Activated CD4-positive, alpha-beta T cell treated with anti-CD3 and anti-CD28 coated beads for 4 hours (primary cell): ENCODE results near the gene NPBWR2.

Source experiments
- DNase-seq, 2 donors: peaks; one replicate each; pipeline ENCODE4 v3.0.0-alpha.2; 2020

Gene NPBWR2, protein sequence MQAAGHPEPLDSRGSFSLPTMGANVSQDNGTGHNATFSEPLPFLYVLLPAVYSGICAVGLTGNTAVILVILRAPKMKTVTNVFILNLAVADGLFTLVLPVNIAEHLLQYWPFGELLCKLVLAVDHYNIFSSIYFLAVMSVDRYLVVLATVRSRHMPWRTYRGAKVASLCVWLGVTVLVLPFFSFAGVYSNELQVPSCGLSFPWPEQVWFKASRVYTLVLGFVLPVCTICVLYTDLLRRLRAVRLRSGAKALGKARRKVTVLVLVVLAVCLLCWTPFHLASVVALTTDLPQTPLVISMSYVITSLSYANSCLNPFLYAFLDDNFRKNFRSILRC

DNA sequence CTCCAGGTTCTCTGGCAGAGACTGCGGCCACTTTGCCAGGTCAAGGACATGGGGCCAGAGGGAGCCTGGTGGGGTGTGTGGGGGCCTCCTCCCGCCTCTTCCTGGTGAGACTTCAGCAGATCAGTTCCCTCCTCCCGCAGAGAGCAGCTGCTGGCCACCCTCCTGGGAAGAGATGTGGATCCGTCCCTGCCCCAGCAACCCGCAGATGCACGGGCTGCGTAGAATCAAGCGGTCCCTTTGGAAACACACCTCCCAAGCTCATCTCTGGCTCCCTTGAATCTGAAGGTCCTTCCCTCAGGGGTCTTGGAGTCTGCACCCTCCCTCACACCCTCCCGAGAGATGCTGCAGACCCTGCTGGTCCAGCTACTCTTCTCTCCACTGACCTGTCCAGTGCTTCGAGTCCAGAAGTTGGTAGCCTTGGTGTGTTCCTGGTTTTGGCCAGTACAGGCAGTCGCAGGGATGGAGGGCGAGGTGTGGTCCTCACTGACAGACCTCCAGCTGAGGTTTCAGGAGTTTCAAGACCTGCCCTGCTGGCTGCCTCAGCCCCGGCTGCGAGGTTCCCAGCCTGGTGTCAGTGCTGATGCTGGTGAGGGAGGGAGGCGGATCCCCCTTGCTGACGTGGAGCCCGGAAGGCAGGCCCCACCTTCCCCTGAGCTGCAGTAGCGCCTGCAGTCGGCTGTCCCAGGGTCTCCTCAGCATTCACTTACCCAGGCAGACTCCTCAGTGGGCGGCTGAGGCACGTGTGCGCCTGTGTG is at the start of gene NPBWR2:
NPBWR2 (minus strand) TSS at position 585 of the 755 bp plus-strand sequence. CDS start 734 bp downstream, outside the sequence.
- DNase-seq = no peak

DNA sequence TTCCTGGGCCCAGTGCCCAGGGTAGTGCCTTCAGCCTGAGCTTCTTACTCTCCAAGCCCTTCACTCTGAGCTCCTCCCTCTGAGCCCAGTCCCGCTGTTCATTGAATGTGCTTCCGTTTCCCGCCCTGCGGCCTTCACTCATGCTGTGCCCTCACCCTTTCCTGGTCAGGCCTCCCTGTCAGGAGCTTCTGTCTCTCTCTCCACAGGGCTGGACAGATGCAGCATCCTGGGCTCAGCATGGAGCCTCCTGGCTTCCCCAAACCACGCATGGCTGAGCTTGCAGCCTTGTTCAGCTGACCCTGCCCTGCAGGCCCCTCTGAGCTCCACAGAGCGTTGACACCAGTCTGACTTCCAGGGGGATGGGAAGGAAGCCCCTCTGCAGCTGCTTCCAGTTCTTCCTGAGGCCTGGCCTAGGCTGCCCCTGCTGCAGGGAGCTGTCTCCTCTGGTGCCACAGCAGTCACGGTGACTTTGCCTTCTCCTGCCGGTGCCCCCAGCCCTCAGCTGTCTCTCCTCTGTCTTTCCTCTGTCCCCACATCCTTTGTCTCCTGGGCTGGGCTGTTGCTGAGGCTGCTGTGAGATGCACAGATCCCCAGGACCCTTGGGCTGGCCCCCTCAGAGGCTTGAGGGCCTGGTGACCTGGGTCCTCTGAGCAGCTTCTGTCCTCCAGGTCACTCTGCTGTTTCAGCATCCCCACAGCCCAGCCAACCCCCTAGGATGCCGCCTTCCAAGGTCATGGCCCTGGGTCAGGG is 48.9 kb upstream of the NPBWR2 start:
- DNase-seq = no peak

DNA sequence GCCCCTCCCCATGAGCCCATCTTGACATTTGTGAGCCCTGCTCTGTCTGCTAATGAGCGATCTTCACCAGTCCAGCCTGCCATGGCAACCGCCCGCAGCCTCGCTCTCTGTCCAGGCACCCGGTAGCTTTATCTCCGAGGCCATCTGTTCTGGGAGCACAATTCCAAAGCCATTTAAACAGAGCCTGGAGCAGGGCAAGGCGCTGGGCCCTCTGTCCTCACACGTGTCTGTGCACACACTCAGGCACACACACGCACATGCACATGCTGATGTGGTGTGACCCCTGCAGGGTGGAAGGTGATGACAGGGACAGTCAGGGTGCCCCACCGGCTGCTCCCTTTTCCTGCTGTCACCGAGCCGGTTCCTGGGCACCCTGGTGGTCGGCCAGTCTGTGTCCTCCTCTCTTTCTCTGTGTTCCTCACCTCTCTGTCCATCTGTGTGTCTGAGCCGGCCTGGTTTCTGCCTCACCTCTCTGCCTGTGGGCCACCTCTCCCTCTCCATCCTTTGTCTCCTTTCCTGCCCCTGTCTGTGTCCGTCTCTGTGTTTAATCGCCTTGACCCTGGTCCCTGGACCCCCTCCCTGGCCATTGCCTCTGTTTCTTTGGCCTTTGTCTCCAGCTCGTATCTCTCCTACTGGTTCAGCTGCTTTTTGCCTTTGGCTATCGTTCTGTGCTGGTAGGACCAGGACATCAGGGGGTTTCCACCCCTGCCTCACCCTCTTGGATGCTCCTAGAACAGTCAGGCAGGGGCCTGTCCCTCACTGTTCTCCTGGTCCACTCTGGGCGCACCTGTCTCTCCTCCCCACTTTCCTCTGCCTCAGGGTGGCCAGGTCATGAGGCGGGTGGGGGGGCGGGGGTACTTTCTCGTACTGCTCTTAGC is 48.1 kb upstream of the NPBWR2 start:
- no peak for DNase-seq

DNA sequence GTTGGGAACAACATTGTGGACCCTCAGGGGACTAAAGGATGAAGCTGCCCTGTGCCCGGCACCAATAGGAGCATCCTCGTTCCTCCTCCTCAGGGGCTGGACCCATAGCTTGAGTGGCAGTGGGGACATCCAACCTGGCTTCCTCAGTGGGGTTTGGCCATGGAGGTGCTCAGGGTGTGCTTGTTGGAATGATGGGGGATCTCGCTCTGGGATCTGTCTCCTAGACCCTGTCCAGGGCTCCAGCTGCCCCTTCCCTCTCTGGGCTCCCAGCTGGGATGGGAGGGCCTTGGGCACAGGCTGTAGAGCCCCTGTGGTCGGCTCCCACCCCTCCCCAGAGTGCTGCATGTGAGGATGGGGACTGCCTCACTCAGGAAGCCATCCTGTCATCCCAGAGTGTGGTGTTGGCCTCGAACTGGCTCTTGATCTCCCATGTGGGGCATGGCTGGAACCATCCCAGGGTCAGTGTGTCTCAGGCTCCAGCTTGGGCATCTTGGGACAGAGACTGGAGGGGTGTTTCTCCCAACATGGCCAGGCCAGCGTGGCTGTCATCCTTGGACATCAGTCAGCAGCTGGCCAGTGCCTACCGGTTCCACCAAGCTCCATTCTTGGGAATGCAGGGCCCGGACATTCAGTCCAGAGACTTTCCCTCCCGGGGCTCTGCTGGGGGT is 47.4 kb upstream of the NPBWR2 start:
- DNase-seq = no peak

DNA sequence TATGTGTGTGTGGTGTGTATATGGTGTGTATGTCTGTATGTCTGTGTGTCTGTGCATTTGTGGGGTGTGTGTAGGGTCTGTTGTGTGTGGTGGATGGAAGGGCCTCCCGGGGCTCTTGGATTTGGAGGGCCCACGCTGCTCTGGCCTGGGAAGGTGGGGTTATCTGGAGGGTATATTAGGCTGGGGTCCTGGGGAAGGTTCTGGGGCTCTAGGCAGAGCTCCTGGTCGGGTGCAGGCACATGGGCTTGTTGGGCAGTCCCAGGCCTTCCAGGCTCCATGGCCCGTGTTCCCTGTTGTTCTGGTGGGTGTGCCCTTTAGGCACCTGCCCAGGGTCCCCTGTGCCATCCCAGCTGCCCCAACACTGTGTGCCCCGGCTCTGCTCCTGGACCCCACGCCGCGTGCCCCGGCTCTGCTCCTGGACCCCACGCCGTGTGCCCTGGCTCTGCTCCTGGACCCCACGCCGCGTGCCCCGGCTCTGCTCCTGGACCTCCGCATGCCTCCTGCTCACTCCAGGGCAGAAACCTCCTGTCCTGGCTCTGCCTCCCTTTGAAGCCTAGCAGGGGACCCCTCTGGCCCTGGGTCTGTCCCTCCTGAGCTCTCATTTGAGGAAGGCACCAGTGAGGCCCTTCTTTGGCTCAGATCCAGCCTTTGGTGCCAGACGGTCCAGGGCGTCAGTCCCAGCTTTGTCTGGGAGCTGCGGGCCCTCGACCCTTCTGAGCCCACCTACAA is 46.7 kb upstream of the NPBWR2 start:
- no peak for DNase-seq

DNA sequence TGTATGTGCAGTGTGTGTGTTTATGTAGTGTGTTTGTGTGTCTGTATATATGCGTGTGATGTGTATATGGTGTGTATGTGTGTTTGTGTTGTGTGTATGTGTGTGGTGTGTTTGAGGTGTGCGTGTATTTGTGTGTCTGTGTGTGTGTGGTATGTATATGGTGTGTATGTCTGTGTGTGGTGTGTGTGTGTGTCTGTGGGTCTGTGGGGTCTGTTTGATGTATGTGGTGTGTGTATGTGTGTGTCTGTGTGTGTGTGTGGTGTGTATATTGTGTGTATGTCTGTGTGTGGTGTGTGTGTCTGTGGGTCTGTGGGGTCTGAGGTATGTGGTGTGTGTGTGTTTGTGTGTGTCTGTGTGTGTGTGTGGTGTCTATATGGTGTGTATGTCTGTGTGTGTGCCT is 46.0 kb upstream of the NPBWR2 start:
- DNase-seq = no peak

DNA sequence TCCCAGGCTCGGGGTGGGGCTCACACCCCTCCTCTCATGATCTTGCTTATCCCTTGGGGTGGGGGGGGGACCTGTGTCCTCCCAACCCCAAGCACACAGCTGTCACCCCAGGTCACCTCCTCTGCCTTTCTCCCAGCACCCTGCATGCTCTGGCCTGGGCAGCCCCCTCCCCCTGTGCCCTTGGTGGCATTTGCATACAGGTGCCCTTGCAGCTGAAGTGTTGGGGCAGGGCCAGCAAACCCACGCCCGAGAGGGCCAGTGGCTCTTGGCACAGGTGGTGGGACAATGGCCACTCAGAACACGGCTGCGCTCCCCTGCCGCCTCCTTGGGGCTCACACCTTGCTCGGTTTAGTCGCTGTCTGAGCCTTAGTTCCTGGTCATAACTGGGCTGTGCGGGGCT is 45.5 kb upstream of the NPBWR2 start:
- no peak for DNase-seq

DNA sequence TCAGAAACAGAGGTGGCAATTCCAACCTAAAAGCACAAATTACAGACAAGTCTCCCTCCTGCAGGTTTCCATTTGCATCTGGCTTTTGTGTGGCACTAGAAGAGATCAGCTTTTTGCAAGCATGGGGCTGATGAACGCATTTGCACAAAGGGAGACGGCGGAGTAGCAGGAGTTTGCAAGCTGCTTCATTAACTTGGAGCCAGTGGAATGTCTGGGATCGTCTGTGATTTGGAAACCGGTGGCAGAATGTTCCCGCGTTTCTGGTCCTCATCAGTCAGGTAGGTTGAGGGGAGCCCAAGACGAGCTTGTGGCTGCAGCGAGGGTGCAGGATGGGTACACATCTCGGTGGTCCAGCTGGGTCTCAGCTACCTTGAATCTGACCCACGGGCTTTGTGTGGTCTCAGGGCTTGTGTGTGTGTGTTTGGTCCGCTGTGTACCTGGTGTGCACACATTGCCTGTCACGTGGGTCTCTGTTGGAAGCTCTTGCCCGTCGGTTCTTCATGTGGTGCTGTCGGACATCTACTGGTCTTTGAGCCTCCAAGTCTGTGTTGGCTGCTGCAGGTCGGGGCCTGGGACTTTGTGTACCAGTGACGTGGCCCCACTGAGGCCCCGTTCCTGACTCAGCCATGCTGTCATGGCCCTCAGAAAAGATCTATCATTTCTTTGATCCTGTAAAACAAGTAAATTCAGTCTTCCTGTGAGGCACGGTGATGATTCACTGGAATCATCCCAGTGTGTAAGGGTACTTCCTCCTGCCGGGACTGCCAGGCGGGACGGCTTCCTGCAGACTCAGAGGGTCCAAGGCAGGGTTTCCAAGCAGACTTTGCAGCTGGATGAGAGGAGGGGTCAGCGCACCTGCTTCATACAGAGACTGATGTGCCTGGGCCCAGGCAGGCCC is 44.5 kb upstream of the NPBWR2 start:
- DNase-seq = no peak

DNA sequence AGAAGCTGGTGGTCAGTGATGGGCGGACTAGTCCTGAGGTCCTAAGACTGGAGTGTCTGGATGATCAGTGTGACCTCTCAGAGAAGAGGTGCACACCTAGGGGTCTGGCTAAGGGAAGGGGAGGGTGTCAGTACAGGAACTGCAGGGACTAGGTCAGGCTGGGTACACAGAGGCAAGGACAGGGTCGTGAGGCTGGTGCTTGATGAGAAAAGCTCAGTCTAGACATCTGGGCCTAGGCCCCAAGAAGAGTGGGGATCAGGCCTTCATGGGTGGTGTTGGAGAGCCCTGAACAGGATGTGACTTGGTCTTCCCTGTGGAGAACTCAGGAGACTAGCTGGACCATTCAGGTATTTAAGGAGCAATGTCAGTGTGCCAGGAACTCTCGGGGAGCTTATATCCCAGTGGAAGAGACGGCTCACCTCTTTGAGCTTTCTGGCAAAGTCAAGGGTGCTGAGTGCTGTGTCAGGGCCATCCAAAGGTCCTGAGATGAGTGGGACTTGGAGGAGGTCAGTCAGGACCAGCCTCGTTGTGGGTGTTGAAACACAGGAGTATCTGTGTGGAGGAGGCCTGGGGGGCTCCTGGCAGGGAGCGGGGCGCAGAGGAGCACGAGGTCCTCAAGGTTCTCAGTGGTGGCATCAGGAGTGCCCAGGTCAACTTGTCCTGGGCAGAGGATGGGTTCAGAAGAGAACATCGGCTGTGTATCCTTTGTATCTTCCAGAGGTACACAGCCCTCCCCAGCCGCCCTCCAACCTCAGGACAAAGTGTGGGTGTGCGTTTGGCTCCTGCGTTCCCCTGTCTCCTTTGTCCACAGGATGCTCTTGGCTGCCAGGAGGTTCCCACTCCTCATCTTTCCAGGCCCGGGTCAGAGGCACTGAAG is 43.6 kb upstream of the NPBWR2 start:
- no peak for DNase-seq

DNA sequence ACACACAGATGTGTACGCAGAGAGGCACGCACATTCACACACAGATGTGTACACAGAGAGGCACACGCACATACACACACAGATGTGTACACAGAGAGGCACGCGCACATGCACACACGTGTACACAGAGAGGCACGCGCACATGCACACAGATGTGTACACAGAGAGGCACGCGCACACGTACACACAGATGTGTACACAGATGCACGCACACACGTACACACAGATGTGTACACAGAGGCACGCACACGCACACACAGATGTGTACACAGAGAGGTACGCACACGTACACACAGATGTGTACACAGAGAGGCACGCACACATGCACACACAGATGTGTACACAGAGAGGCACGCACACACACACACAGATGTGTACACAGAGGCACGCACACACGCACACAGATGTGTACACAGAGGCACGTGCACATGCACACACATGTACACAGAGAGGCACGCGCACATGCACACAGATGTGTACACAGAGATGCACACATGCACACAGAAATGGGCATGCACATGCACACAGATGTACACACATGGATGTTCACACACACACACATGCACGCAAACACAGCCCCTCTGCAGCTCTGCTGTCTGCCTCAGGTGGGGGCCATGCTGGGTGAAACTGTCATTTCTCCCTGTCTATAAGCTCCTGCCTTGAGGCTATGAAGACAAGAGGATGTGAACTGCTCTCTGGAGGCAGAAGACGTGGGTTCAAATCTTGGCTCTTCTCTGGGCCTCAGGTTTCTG is 42.6 kb upstream of the NPBWR2 start:
- no peak for DNase-seq

DNA sequence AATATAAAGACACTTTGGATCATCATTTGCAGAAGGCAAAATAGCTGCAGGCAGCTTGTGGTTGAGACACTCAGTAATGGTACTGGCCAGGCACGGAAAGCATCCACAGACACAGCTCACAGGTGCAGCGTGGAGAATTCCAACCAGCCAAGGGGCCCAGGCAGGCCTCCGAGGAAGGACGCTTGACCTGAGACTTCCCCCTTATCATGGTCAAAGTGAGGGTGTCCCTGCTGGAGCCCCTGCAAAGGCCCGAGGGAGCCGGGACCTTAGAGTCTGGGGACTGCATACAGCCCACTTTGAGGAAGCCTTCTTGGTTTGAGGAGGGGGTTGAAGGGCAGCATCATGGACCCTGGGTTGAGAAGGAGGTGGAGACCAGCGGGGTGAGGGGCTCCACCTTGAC is 41.8 kb upstream of the NPBWR2 start:
- no peak for DNase-seq

DNA sequence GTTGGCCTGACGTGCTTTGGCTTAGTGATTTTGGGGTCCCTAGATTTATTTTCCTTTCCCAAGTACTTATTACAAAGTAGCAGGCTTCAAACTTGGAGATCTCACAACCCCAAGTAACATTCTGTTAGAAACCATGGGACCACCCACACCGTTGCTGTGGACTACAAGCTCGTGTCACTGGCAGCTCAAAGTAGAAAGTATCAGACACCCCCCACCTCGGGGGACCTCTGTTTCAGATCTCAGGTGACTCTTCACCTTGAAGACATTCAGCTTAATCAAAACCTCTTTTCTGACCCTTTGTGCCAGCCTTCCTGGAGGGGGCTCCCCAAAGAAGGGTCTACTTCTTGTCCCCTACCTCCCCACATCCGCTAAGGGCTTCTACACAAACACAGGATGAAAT is 41.2 kb upstream of the NPBWR2 start:
- DNase-seq = no peak

DNA sequence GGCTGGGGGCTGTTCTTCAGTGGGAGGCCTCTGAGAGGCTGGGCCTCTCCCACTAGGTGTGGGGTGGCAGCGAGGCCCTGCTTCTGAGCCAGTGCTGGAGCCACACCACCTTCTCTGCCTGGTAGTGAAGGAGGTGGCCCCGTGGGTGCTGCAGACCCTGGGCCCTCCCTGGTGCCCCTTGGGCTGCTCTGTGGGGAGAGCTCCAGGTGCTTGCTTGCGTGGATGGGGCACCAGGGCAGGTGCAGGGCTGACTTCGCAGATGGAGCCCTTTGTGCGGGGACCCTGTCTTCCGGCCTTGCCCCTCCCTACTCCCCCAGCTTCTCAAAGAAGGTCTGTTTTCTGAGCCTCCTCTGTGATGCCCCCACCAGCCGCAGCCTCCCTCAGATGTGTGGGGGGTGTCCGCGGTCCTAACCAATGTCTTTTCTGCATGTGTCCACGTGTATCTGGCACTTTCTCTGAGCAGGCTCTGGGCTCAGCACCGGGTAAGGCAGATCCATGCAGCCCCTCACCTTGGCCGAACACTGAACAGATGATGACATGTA is 39.6 kb upstream of the NPBWR2 start:
- no peak for DNase-seq

DNA sequence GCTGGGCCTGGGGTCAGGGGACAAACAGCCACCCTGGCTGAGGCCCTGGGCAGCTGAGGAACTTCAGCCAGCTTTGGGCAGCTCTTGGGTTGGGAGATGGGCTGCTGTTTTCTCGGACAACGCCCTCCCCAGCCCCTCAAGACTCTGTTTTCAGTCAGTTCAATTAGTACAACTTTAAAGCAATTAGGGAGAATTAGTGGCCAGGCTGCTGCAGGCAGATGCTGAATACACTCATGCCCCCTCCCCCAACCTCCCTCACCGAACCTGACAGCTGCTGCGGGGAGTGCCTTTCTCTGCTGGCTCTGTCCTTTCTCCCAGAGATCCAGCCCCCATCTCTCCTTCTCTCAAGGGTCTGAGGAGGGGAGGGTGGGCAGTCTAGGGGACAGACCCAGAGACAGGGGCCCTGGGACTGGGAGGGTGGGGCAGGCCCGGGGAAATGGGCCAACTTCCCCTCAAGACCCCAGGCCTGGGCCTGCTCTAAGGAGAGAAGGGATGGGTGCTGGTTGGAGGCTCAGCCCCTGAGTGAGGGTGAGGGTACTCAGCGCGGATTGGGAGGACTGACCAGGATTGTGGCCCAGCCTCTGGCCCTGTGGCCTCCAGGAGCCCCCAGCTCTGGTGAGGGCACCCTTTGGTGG is 39.1 kb upstream of the NPBWR2 start:
- DNase-seq = no peak

DNA sequence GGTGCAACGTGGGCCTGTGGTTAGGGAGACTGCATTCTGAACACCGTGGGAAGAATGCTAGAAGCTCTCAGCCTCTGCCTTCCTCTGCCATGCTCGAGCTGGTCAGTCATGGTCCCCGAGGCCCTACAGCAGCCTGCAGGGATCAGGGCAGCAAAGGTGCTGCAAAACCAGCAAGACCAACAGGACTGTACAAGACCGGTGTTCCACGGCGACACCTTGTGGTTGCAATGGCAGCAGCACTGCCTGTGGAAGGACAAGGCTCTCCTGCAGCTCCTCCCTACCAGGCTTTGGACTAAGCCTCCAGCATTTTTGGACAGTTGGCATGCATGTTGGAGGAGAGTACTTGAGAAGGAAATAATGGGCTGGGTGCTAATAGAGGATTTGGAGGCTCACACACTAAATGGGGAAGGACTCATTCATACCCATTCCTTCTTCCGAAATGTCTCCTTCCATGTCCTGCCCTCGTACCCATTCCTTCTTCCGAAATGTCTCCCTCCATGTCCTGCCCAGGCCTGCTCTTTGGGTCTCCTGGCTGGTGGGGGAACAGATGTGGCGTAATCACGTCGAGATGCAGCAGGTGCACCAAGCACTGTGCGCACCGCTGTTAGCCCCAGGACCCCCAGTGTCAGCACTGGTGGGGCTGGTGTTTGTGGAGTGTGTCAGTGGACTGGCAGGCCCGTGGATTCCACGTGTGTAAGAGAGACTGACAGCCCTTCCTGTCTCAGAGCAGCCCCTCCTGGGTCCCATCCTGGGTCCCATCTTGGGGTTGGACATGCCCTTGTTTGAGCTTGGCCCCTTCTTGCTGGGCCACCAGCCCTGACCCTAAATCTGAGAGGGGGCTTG is 38.3 kb upstream of the NPBWR2 start:
- DNase-seq = no peak

DNA sequence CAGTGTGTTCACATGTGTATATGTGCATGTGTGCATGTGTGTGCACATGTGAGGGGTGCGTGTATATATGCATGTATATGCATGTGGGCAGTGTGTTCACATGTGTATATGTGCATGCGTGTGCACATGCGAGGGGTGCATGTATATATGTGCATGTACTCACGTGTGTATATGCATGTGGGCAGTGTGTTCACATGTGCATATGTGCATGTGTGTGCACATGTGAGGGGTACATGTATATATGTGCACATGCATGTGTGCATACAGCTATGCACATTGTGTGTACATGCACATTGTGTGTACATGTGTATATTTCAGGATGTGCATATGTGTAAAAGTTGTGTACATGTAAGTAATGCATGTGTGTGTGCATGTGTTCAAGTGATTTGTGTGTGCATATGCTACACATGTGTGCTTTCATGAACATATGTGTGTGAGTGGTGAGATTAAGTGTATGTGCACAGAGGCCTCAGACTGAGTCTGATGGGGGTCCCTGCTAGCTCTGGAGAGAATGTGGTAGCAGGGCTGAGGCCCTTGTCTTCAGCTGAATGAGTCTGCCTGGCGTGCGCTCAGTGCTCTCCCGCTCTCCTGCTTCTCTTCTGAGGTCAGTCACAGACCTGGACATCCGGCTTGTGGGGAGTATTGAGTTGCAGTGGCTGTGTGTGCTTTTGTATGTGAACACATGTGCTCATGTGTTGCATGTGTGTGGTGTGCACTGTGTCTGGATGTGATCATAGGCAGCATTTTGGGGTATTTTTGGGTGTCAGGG is 37.0 kb upstream of the NPBWR2 start:
- DNase-seq = no peak
